HCT116 (cell line): ENCODE data around the gene SUMO1. TPM values are rescaled to one million over a fixed set of nuclear protein-coding genes. Genes with fewer than 3 reads are reported as not detected.

Source experiments
- ATAC-seq: fragments of 200-7000 bp; cut with Tn5 transposase; 2 replicates; pipeline ENCODE4 v1.9.1; 2020; ENCODE audit warnings: mild to moderate bottlenecking, moderate library complexity
- BruUV-seq: library from RNA; stranded (reverse); fragments of 400-500 nt; replicated peaks from 2 replicates; lab custom pipeline; 2021; lab: Mats Ljungman, UMichigan
- CTCF ChIA-PET: fragments of 300-600 bp; sonication (Branson Sonifier 250); formaldehyde crosslinking; loops from one replicate; lab custom pipeline; 2021; ENCODE audit warnings: antibody characterized with exemption; lab: Charles Lee
- POLR2A ChIA-PET: fragments of 300-600, 350-600 bp; sonication (Branson Sonifier 250); formaldehyde crosslinking; loops from one replicate; lab custom pipeline; 2021; ENCODE audit warnings: antibody characterized with exemption; lab: Charles Lee
- RAD21 ChIA-PET, 2 experiments: fragments of 300-600 bp; sonication (Branson Sonifier 250); formaldehyde crosslinking; loops; one replicate each; lab custom pipeline; 2023; ENCODE audit warnings: low total read pairs in 2 of 2; ENCODE audit not compliant: uncharacterized antibody in 2 of 2, unreplicated experiment in 2 of 2, low non-redundant PET in 1 of 2; lab: Charles Lee
- DNase-seq: peaks from one replicate; pipeline ENCODE4 v3.0.0-alpha.2; 2010; ENCODE audit warnings: low read depth, low spot score
- H2AFZ ChIP-seq: fragments of 200-600 bp; shearing (Covaris generic), sonication (generic); 2 replicates; pipeline ENCODE4 v1.6.1; 2017; ENCODE audit warnings: low read depth, mixed run types, mixed read lengths, antibody characterized with exemption, low read length; ENCODE audit not compliant: poor library complexity, severe bottlenecking
- H3K27ac ChIP-seq: 2 replicates; pipeline ENCODE4 v1.5.1; 2012; ENCODE audit warnings: low read depth, low read length
- H3K27me3 ChIP-seq: fragments of 200-600 bp; sonication (generic); 2 replicates; pipeline ENCODE4 v1.6.1; 2016; ENCODE audit warnings: mixed run types, low read length, mixed read lengths; ENCODE audit not compliant: insufficient read depth
- H3K36me3 ChIP-seq, 2 experiments: fragments of 200-500 bp in 1 of 2; fragments of 200-600 bp in 1 of 2; sonication (Bioruptor generic) in 1 of 2; sonication (generic) in 1 of 2; 2 replicates each; pipeline versions ENCODE4 v1.5.1 to v1.6.1; 2014 to 2016; ENCODE audit warnings: low read length in 2 of 2, inconsistent platforms in 1 of 2, mixed read lengths in 1 of 2, mixed run types in 1 of 2; ENCODE audit not compliant: insufficient read depth in 2 of 2, control insufficient read depth in 1 of 2
- H3K4me1 ChIP-seq, 2 experiments: fragments of 200-600 bp in 1 of 2; sonication (generic) in 1 of 2; 2 replicates each; pipeline versions ENCODE4 v1.5.1 to v1.6.1; 2012 to 2017; ENCODE audit warnings: low read length in 2 of 2, inconsistent platforms in 1 of 2, mild to moderate bottlenecking in 1 of 2, mixed read lengths in 1 of 2, mixed run types in 1 of 2, moderate library complexity in 1 of 2; ENCODE audit not compliant: insufficient read depth in 2 of 2, control insufficient read depth in 1 of 2
- H3K4me2 ChIP-seq: fragments of 200-600 bp; sonication (generic); 2 replicates; pipeline ENCODE4 v1.6.1; 2017; ENCODE audit warnings: mixed run types, low read length, mixed read lengths
- H3K4me3 ChIP-seq, 2 experiments: fragments of 200-600 bp in 1 of 2; sonication (generic) in 1 of 2; replicated peaks in 1 of 2; 2 replicates each; pipeline ENCODE4 v1.5.1; 2011 to 2016; ENCODE audit warnings: low read length in 2 of 2, control low read depth in 1 of 2, low read depth in 1 of 2, mild to moderate bottlenecking in 1 of 2, mixed read lengths in 1 of 2, mixed run types in 1 of 2
- H3K79me2 ChIP-seq: fragments of 200-600 bp; sonication (generic); 2 replicates; pipeline ENCODE4 v1.6.1; 2017; ENCODE audit warnings: mild to moderate bottlenecking, mixed run types, low read length, moderate library complexity, mixed read lengths; ENCODE audit not compliant: insufficient read depth
- H3K9ac ChIP-seq: fragments of 200-600 bp; sonication (generic); 2 replicates; pipeline ENCODE4 v1.6.1; 2016; ENCODE audit warnings: low read length, mixed read lengths
- H3K9me2 ChIP-seq: fragments of 200-600 bp; sonication (generic), shearing (Covaris generic); 2 replicates; pipeline ENCODE4 v1.6.1; 2017; ENCODE audit warnings: mixed run types, mild to moderate bottlenecking, moderate library complexity; ENCODE audit not compliant: insufficient read depth
- H3K9me3 ChIP-seq, 2 experiments: fragments of 200-500 bp in 1 of 2; fragments of 200-600 bp in 1 of 2; sonication (Bioruptor generic) in 1 of 2; sonication (generic) in 1 of 2; 2 replicates each; pipeline ENCODE4 v1.6.1; 2014 to 2017; ENCODE audit warnings: low read length in 2 of 2, mixed read lengths in 2 of 2, inconsistent platforms in 1 of 2, low read depth in 1 of 2, mild to moderate bottlenecking in 1 of 2, mixed run types in 1 of 2, moderate library complexity in 1 of 2; ENCODE audit not compliant: control insufficient read depth in 1 of 2, insufficient read depth in 1 of 2
- H4K20me1 ChIP-seq: fragments of 200-600 bp; sonication (generic), shearing (Covaris generic); 2 replicates; pipeline ENCODE4 v1.6.1; 2017; ENCODE audit warnings: mixed run types, mild to moderate bottlenecking, moderate library complexity; ENCODE audit not compliant: insufficient read depth
- CBX3 ChIP-seq: IDR thresholded peaks from 2 replicates; pipeline ENCODE4 v1.6.1; 2012; ENCODE audit warnings: low read depth
- CEBPB ChIP-seq: IDR thresholded peaks from 2 replicates; pipeline ENCODE4 v1.6.1; 2012; ENCODE audit warnings: low read depth
- CTCF ChIP-seq, 3 experiments: fragments of 200-600 bp in 1 of 3; sonication (generic) in 1 of 3; IDR thresholded peaks in 2 of 3; conservative IDR thresholded peaks in 1 of 3; 2 replicates each; pipeline ENCODE4 v1.5.1; 2012 to 2017; ENCODE audit warnings: low read depth in 2 of 3, low read length in 2 of 3, antibody characterized with exemption in 1 of 3, borderline replicate concordance in 1 of 3, control low read depth in 1 of 3, mild to moderate bottlenecking in 1 of 3, mixed read lengths in 1 of 3, mixed run types in 1 of 3, moderate library complexity in 1 of 3; ENCODE audit not compliant: insufficient read depth in 1 of 3
- EZH2 ChIP-seq: fragments of 200-600 bp; sonication (generic); IDR thresholded peaks from 2 replicates; pipeline ENCODE4 v1.6.1; 2017; ENCODE audit warnings: antibody characterized with exemption, mixed run types
- POLR2AphosphoS5 ChIP-seq: IDR thresholded peaks from 2 replicates; pipeline ENCODE4 v1.6.1; 2011; ENCODE audit warnings: mild to moderate bottlenecking, low read depth, low read length, moderate library complexity
- RAD21 ChIP-seq: IDR thresholded peaks from 2 replicates; pipeline ENCODE4 v1.6.1; 2012; ENCODE audit warnings: low read depth, mild to moderate bottlenecking
- REST ChIP-seq: IDR thresholded peaks from 2 replicates; pipeline ENCODE4 v1.6.1; 2012; ENCODE audit warnings: low read depth
- SIN3A ChIP-seq: IDR thresholded peaks from 2 replicates; pipeline ENCODE4 v1.6.1; 2012; ENCODE audit warnings: low read depth
- ZBTB33 ChIP-seq: IDR thresholded peaks from 2 replicates; pipeline ENCODE4 v1.6.1; 2011; ENCODE audit warnings: mild to moderate bottlenecking, low read length, moderate library complexity; ENCODE audit not compliant: insufficient replicate concordance; ENCODE audit errors: extremely low read depth
- ZNF274 ChIP-seq: fragments of 200-500 bp; sonication (Bioruptor generic); IDR thresholded peaks from 2 replicates; pipeline ENCODE4 v1.6.1; 2014; ENCODE audit warnings: mild to moderate bottlenecking, low read depth, low read length, inconsistent platforms
- intact Hi-C: fragments of 100-400 bp; cut with micrococcal nuclease; formaldehyde crosslinking; loops from 2 replicates; pipeline ENCODE4 v1.10.0; 2022
- total RNA-seq: library from RNA; stranded (reverse); gene quantifications from one replicate; pipeline ENCODE4 v1.2.1, GENCODE V29; 2021; ENCODE audit not compliant: unreplicated experiment

The SUMO1 gene
- total RNA-seq, 1 experiment from 2014 or later, result 130 TPM

GRCh38 chr2:202164411-202164810 lies 74.0 kb downstream of the SUMO1 start:
- Histone ChIP-seq H3K79me2 (no peaks in the 10 kb centered on the region), H3K4me2 (no peak overlapping the region), H3K9me3 (no peaks in the 10 kb centered on the region), H4K20me1 (no peaks in the 10 kb centered on the region), H3K27me3 (no peaks in the 10 kb centered on the region), H3K9me2 (no peaks in the 10 kb centered on the region), H3K27ac (no peak overlapping the region), H2AFZ (no peak overlapping the region), H3K4me3 (no peak overlapping the region), H3K36me3 (no peaks in the 10 kb centered on the region), H3K9ac (no peak overlapping the region), H3K4me1 (peaks cover 0 to 6% of the 10 kb centered on the region in 2 experiments; a peak in 1 of 4 replicates)
- BruUV-seq, result no TSS peak
- TF ChIP-seq RAD21, result no peak
- no peak for TF ChIP-seq CEBPB
- TF ChIP-seq ZBTB33, result no peak
- no peak for TF ChIP-seq SIN3A
- no peak for TF ChIP-seq ZNF274
- no peak for TF ChIP-seq CBX3
- no peak for TF ChIP-seq CTCF (IDR thresholded peaks at IDR 0.05 in 2 of 3, conservative IDR thresholded peaks at IDR 0.05 in 1 of 3; ENCODE audit: borderline replicate concordance in 1 of 3, insufficient read depth in 1 of 3, low read depth in 2 of 3, low read length in 2 of 3)
- TF ChIP-seq POLR2AphosphoS5, result no peak
- no peak for TF ChIP-seq EZH2
- no peak for TF ChIP-seq REST
- ChIA-PET RAD21 (no interaction called here), POLR2A (no interaction called here), CTCF (interaction anchor here (0.7 kb wide), 1 partner anchor 14 kb away, joined by 3 read pairs; no protein-coding TSS in a partner anchor)
- intact Hi-C loops, result no loop called here
- DNase-seq, result no peak
- ATAC-seq, result no peak
